ENCODE measurements around the gene UBA52. TPM values are rescaled to one million over a fixed set of nuclear protein-coding genes. Genes with fewer than 3 reads are reported as not detected.

Gene UBA52
- total RNA-seq, 1 donor from 2014 or later = 992 TPM

GRCh38 chr19:18608805-18609716 is 37.4 kb downstream of the UBA52 start:
- no peak for DNase-seq

- DNase-seq = no peak
These were observed 38.0 kb downstream of the UBA52 start for GRCh38 chr19:18609717-18610051.

GRCh38 chr19:18610245-18610555 is 38.5 kb downstream of the UBA52 start:
- DNase-seq = no peak

- DNase-seq = no peak
These were observed 39.1 kb downstream of the UBA52 start for GRCh38 chr19:18610556-18611326.

- DNase-seq = no peak
These were observed 39.8 kb downstream of the UBA52 start for GRCh38 chr19:18611327-18612050.

- no peak for DNase-seq
These were observed 40.6 kb downstream of the UBA52 start for GRCh38 chr19:18612051-18612771.

GRCh38 chr19:18612772-18613588 is 41.3 kb downstream of the UBA52 start, which contains the start of gene TMEM59L:
TSS of gene TMEM59L (plus strand) at chr19:18612870. CDS start at chr19:18612959, 89 bp downstream.
- no peak for DNase-seq

- no peak for DNase-seq
These were observed 42.1 kb downstream of the UBA52 start for GRCh38 chr19:18613589-18614234.

GRCh38 chr19:18616023-18616422 is 44.4 kb downstream of the UBA52 start:
- DNase-seq = no peak

GRCh38 chr19:18617562-18617961 is 45.9 kb downstream of the UBA52 start:
- DNase-seq = no peak

- DNase-seq = no peak
These were observed 46.6 kb downstream of the UBA52 start for GRCh38 chr19:18618236-18618635.

- no peak for DNase-seq
These were observed 48.7 kb downstream of the UBA52 start for GRCh38 chr19:18620311-18620710.

- no peak for DNase-seq
These were observed 49.2 kb downstream of the UBA52 start for GRCh38 chr19:18620902-18621301.

- no peak for DNase-seq
These were observed 55.2 kb downstream of the UBA52 start for GRCh38 chr19:18626906-18627305.

Other genes with a start within 250 kb of the UBA52 start
- 69.0 TPM for gene LSM4, start 248.8 kb upstream of the UBA52 start, total RNA-seq
- gene PGPEP1, start 231.3 kb upstream of the UBA52 start, total RNA-seq = 9.6 TPM
- gene GDF15, start 185.7 kb upstream of the UBA52 start, total RNA-seq = 5.8 TPM
- gene LRRC25, start 174.2 kb upstream of the UBA52 start, total RNA-seq = 3.7 TPM
- gene SSBP4, start 152.5 kb upstream of the UBA52 start, total RNA-seq = 24.8 TPM
- 24.6 TPM for gene ISYNA1, start 133.7 kb upstream of the UBA52 start, total RNA-seq
- gene ELL, start 49.8 kb upstream of the UBA52 start, total RNA-seq = 13.0 TPM
- 86.4 TPM for gene FKBP8, start 28.3 kb upstream of the UBA52 start, total RNA-seq
- 38.4 TPM for gene KXD1, start 14.0 kb upstream of the UBA52 start, total RNA-seq
- gene REX1BD, start 16.9 kb downstream of the UBA52 start, total RNA-seq = 23.4 TPM
- gene CRLF1, start 34.9 kb downstream of the UBA52 start, total RNA-seq = 9.3 TPM
- gene TMEM59L, start 41.0 kb downstream of the UBA52 start, total RNA-seq = 1.8 TPM
- gene KLHL26, start 65.2 kb downstream of the UBA52 start, total RNA-seq = 2.1 TPM
- 3.2 TPM for gene CRTC1, start 111.8 kb downstream of the UBA52 start, total RNA-seq
- 10.9 TPM for gene COMP, start 219.4 kb downstream of the UBA52 start, total RNA-seq

All from skin of body (tissue), 2 donors.